GM12891 (cell line): ENCODE results near the gene DARS1. TPM values are rescaled to one million over a fixed set of nuclear protein-coding genes. Genes with fewer than 3 reads are reported as not detected.

ENCODE experiments used
- DNase-seq: peaks from one replicate; pipeline ENCODE4 v3.0.0; 2011; ENCODE audit warnings: low spot score; ENCODE audit not compliant: insufficient read length
- FAIRE-seq: peaks from 2 replicates; lab custom pipeline; 2011; peaks lifted over from hg19 to GRCh38; lab: Jason Lieb, UNC
- PAX5 ChIP-seq: IDR thresholded peaks from 2 replicates; pipeline ENCODE4 v1.6.1; 2011; ENCODE audit warnings: low read length, moderate library complexity, mild to moderate bottlenecking; ENCODE audit not compliant: insufficient read depth, severe bottlenecking
- POLR2A ChIP-seq: IDR thresholded peaks from 2 replicates; pipeline ENCODE4 v1.6.1; 2011; ENCODE audit warnings: low read depth, low read length, control low read depth
- POLR2AphosphoS5 ChIP-seq: IDR thresholded peaks from 2 replicates; pipeline ENCODE4 v1.6.1; 2011; ENCODE audit warnings: low read depth, low read length, control low read depth
- POU2F2 ChIP-seq: IDR thresholded peaks from 2 replicates; pipeline ENCODE4 v1.6.1; 2011; ENCODE audit warnings: low read depth, mild to moderate bottlenecking, control low read depth, low read length, moderate library complexity
- SPI1 ChIP-seq: IDR thresholded peaks from 2 replicates; pipeline ENCODE4 v1.6.1; 2011; ENCODE audit warnings: low read depth, low read length, control low read depth
- TAF1 ChIP-seq: IDR thresholded peaks from 2 replicates; pipeline ENCODE4 v1.6.1; 2011; ENCODE audit warnings: low read depth, low read length, control low read depth
- polyA plus RNA-seq: library from polyadenylated mRNA; unstranded; fragments of >200 nt; gene quantifications from one replicate; pipeline ENCODE4 v1.2.1, GENCODE V29; 2012; ENCODE audit warnings: low read depth, missing spikeins, inconsistent platforms; ENCODE audit not compliant: missing spikeins

Gene DARS1
- 99.1 TPM for polyA plus RNA-seq

GRCh38 chr2:135985018-135985825 is at the start of gene DARS1:
Gene DARS1 (minus strand): TSS chr2:135985626. CDS start chr2:135985468, 158 bp downstream.
- FAIRE-seq (peak; percentile 67), DNase-seq (peak; percentile 76)
- peak; percentile 69 for TF ChIP-seq PAX5
- peak; percentile 26; the same call in 1 of the 2 replicates for TF ChIP-seq TAF1
- peak; percentile 10; the same call in 1 of the 2 replicates for TF ChIP-seq SPI1
- TF ChIP-seq POLR2A: peak; percentile 59
- no peak for TF ChIP-seq POU2F2
- TF ChIP-seq POLR2AphosphoS5: peak; percentile 60

- DNase-seq (no peak), FAIRE-seq (no peak)
- TF ChIP-seq PAX5: no peak
- TF ChIP-seq POLR2AphosphoS5: no peak
- no peak for TF ChIP-seq TAF1
- TF ChIP-seq SPI1: no peak
- no peak for TF ChIP-seq POU2F2
- no peak for TF ChIP-seq POLR2A
Measured at GRCh38 chr2:136034629-136035028, 49.2 kb upstream of the DARS1 start.

- no peak for DNase-seq
- no peak for FAIRE-seq
- TF ChIP-seq PAX5: no peak
- TF ChIP-seq POU2F2: no peak
- TF ChIP-seq TAF1: no peak
Measured at GRCh38 chr2:136032817-136033535, 47.5 kb upstream of the DARS1 start.

- DNase-seq: no peak
- TF ChIP-seq POLR2AphosphoS5: no peak
- no peak for TF ChIP-seq POLR2A
- TF ChIP-seq PAX5: no peak
- no peak for TF ChIP-seq TAF1
- TF ChIP-seq POU2F2: no peak
- no peak for TF ChIP-seq SPI1
- no peak for FAIRE-seq
Measured at GRCh38 chr2:136032192-136032591, 46.8 kb upstream of the DARS1 start.

GRCh38 chr2:136031711-136032110 is 46.3 kb upstream of the DARS1 start:
- peak; percentile 58 for FAIRE-seq
- DNase-seq: no peak
- TF ChIP-seq PAX5: no peak
- no peak for TF ChIP-seq POLR2AphosphoS5
- TF ChIP-seq SPI1: no peak
- no peak for TF ChIP-seq TAF1
- TF ChIP-seq POU2F2: no peak
- no peak for TF ChIP-seq POLR2A

- no peak for TF ChIP-seq PAX5
- no peak for TF ChIP-seq POLR2A
- DNase-seq: no peak
- no peak for FAIRE-seq
Measured at GRCh38 chr2:136030406-136030805, 45.0 kb upstream of the DARS1 start.

- FAIRE-seq: peak; percentile 93
- no peak for TF ChIP-seq TAF1
- TF ChIP-seq SPI1: peak; percentile 88
- no peak for DNase-seq
Measured at GRCh38 chr2:136029149-136029548, 43.7 kb upstream of the DARS1 start.

- no peak for TF ChIP-seq POLR2AphosphoS5
- TF ChIP-seq SPI1: no peak
- no peak for TF ChIP-seq POLR2A
- TF ChIP-seq POU2F2: no peak
- TF ChIP-seq PAX5: no peak
- no peak for TF ChIP-seq TAF1
- no peak for FAIRE-seq
- DNase-seq: no peak
Measured at GRCh38 chr2:136028001-136028400, 42.6 kb upstream of the DARS1 start.

GRCh38 chr2:136027112-136027511 is 41.7 kb upstream of the DARS1 start:
- FAIRE-seq (peak; percentile 45), DNase-seq (no peak)
- TF ChIP-seq TAF1 (no peak), POLR2A (no peak), SPI1 (no peak), POLR2AphosphoS5 (no peak), PAX5 (no peak), POU2F2 (no peak)
